Activated B cell treated with CpG ODN at 0.5 μM for 24 hours (primary cell): ENCODE measurements around the gene DOP1B. TPM values are rescaled to one million over a fixed set of nuclear protein-coding genes. Genes with fewer than 3 reads are reported as not detected.

Source experiments
- ATAC-seq: fragments of 200-7000 bp; cut with Tn5 transposase; one replicate; pipeline ENCODE4 v1.10.0; 2021; ENCODE audit warnings: low read depth, mild to moderate bottlenecking, moderate library complexity
- CTCF ChIA-PET: fragments of 350-600 bp; sonication (Branson Sonifier 250); formaldehyde crosslinking; loops from one replicate; lab custom pipeline; 2021; ENCODE audit warnings: antibody characterized with exemption; lab: Charles Lee
- POLR2A ChIA-PET: fragments of 350-600 bp; sonication (Branson Sonifier 250); formaldehyde crosslinking; loops from one replicate; lab custom pipeline; 2021; ENCODE audit warnings: antibody characterized with exemption; lab: Charles Lee
- DNase-seq: peaks from one replicate; pipeline ENCODE4 v3.0.0; 2022
- H3K27ac Mint-ChIP-seq: one replicate; pipeline ENCODE4 v1.8.0; 2020; ENCODE audit warnings: mixed read lengths
- H3K27me3 Mint-ChIP-seq: one replicate; pipeline ENCODE4 v1.8.0; 2021; ENCODE audit warnings: mixed read lengths
- H3K36me3 Mint-ChIP-seq: one replicate; pipeline ENCODE4 v1.8.0; 2021; ENCODE audit warnings: low read depth, mixed read lengths
- H3K4me1 Mint-ChIP-seq: one replicate; pipeline ENCODE4 v1.8.0; 2021; ENCODE audit warnings: mixed read lengths
- H3K4me3 Mint-ChIP-seq: one replicate; pipeline ENCODE4 v1.8.0; 2020; ENCODE audit warnings: mild to moderate bottlenecking, mixed read lengths
- H3K9me3 Mint-ChIP-seq: one replicate; pipeline ENCODE4 v1.8.0; 2020; ENCODE audit warnings: mixed read lengths
- intact Hi-C: fragments of 100-400 bp; cut with micrococcal nuclease; formaldehyde crosslinking; loops from one replicate; pipeline ENCODE4 v1.15.1; 2024
- total RNA-seq: library from RNA; stranded (reverse); gene quantifications from 2 replicates; pipeline ENCODE4 v1.2.3, GENCODE V29; 2022
- TF ChIP-seq, protein P1 (sequence below): fragments of 200-600 bp; IDR thresholded peaks from one replicate; pipeline ENCODE4 v1.8.0; 2022; ENCODE audit warnings: antibody characterized with exemption, mild to moderate bottlenecking

DOP1B gene
- total RNA-seq, 1 donor from 2014 or later, result 33.9 TPM

DNA sequence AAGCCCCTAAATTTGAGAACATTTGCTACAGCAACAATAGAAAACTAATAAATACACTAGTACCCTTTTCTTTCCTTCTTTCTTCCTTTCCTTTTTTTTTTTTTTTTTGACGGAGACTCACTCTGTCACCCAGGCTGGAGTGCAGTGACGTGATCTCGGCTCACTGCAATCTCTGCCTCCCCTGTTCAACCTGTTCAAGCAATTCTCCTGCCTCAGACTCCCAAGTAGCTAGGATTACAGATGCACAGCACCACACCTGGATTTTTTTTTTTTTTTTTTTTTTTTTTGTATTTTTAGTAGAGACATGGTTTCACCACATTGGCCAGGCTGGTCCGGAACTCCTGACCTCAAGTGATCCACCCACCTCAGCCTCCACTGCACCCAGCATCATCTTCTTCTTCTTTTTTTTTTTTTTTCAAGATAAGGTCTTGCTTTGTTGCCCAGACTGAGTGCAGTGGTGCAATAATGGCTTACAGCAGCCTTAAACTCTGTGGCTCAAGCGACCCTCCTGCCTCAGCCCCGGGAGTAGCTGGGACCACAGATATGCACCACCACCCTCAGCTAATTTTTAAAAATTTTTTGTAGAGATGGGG lies 41.4 kb upstream of the DOP1B start:
- ChIA-PET POLR2A (interaction anchor here (0.6 to 3.2 kb wide), 5 partner anchors 55 to 1302 kb away, joined by 5 to 14 read pairs (median 7); partner anchors contain the start of gene SETD4), CTCF (interaction anchor here (1.7 kb wide), 1 partner anchor 8 kb away, joined by 5 read pairs; no protein-coding TSS in a partner anchor)
- TF ChIP-seq, protein P1, sequence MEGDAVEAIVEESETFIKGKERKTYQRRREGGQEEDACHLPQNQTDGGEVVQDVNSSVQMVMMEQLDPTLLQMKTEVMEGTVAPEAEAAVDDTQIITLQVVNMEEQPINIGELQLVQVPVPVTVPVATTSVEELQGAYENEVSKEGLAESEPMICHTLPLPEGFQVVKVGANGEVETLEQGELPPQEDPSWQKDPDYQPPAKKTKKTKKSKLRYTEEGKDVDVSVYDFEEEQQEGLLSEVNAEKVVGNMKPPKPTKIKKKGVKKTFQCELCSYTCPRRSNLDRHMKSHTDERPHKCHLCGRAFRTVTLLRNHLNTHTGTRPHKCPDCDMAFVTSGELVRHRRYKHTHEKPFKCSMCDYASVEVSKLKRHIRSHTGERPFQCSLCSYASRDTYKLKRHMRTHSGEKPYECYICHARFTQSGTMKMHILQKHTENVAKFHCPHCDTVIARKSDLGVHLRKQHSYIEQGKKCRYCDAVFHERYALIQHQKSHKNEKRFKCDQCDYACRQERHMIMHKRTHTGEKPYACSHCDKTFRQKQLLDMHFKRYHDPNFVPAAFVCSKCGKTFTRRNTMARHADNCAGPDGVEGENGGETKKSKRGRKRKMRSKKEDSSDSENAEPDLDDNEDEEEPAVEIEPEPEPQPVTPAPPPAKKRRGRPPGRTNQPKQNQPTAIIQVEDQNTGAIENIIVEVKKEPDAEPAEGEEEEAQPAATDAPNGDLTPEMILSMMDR, result no peak
- intact Hi-C loops, result loop anchor here (10.0 kb wide), 1 partner anchor 180 kb away; no protein-coding TSS in a partner anchor
- H3K27ac Mint-ChIP-seq, result no peak overlapping the region
- H3K4me3 Mint-ChIP-seq, result no peak overlapping the region
- ATAC-seq, result no peak
- H3K9me3 Mint-ChIP-seq, result no peaks in the 10 kb centered on the region
- DNase-seq, result no peak
- no peaks in the 10 kb centered on the region for H3K36me3 Mint-ChIP-seq
- H3K27me3 Mint-ChIP-seq, result no peaks in the 10 kb centered on the region
- peaks cover 30% of the 10 kb centered on the region for H3K4me1 Mint-ChIP-seq

DNA sequence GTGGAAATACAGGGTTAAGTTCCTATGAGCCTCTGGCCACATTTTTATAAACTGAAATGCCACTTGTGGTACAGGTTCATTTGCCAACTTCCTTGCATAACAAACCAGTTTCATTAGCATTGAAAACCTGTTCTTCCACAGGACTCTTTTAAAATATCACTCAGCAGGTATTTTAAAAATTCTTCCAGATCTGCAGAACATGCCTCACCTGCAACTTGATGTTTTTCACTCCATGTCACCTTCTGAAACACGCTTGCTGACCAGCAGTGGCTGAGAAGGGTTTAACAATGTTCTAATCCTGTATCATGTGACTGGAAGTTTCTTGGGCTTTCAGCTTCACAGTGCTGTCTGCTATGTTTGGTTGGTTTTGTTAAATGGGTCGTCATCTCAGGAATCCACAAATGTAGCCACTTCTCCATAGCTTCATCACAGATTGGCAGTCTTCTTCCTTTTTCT lies 39.3 kb upstream of the DOP1B start:
- no peaks in the 10 kb centered on the region for H3K36me3 Mint-ChIP-seq
- ChIA-PET POLR2A (interaction anchor here (0.5 to 0.6 kb wide), 2 partner anchors 11 to 38 kb away, joined by 3 to 4 read pairs; no protein-coding TSS in a partner anchor), CTCF (interaction anchor here (1.2 kb wide), 1 partner anchor 8 kb away, joined by 3 read pairs; no protein-coding TSS in a partner anchor)
- no peak for DNase-seq
- ATAC-seq, result no peak
- H3K4me1 Mint-ChIP-seq, result peaks cover 28% of the 10 kb centered on the region
- no peaks in the 10 kb centered on the region for H3K27me3 Mint-ChIP-seq
- no peak overlapping the region for H3K27ac Mint-ChIP-seq
- no peaks in the 10 kb centered on the region for H3K9me3 Mint-ChIP-seq
- H3K4me3 Mint-ChIP-seq, result no peak overlapping the region
- TF ChIP-seq, protein P1, result no peak
- intact Hi-C loops, result loop anchor here (10.0 kb wide), 1 partner anchor 183 kb away; no protein-coding TSS in a partner anchor

DNA sequence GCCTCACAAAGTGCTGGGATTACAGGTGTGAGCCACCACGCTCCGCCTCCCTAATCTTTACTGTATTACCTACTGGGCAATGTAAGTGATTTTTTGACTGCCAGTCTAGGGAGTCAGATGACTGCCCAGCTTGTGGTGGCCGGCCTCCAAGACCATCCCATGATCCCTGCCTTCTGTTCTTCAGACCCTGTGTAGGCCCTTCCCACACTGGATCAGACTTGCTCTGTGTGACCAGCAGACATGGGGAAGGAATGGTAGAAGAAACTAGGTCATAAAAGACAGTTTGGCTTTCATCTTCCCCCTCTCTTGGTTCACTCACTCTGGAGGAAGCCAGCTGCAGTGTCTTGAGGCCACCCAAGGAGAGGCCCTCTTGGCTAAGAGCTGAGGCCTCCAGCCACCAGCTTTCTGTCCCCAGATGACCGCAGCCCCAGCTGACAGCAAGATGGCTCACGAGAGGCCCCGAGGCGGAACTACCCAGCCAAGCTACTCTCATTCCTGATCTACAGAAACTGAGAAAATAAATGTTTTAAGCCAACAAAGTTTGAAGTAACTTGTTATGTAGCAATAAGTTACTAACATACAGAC lies 36.2 kb upstream of the DOP1B start:
- TF ChIP-seq, protein P1, result no peak
- DNase-seq (no peak), ATAC-seq (no peak)
- no peaks in the 10 kb centered on the region for H3K27me3 Mint-ChIP-seq
- peaks cover 7% of the 10 kb centered on the region for H3K4me1 Mint-ChIP-seq
- H3K36me3 Mint-ChIP-seq, result no peaks in the 10 kb centered on the region
- H3K4me3 Mint-ChIP-seq, result no peak overlapping the region
- intact Hi-C loops, result no loop called here
- H3K9me3 Mint-ChIP-seq, result no peaks in the 10 kb centered on the region
- POLR2A ChIA-PET, result interaction anchor here (0.6 kb wide), 1 partner anchor 1426 kb away, joined by 4 read pairs; no protein-coding TSS in a partner anchor
- CTCF ChIA-PET, result no interaction called here
- no peak overlapping the region for H3K27ac Mint-ChIP-seq

DNA sequence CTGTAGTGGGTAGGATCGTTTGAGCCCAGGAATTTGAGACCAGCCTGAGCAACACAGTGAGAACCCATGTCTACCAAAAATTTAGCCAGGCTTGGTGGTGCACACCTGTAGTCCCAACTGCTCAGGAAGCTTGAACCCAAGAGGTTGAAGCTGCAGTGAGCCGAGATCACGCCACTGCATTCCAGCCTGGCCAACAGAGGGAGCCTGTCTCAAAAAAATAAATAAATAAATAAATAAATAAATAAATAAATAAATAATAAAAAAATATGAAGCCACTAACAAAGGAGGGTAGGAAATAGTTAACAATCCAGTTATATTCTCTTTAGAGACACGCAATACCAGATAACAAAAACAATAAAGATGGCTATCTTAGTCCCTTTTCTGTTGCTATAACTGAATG lies 33.6 kb upstream of the DOP1B start:
- Mint-ChIP-seq H3K27ac (no peak overlapping the region), H3K4me1 (peaks cover 6% of the 10 kb centered on the region), H3K4me3 (no peak overlapping the region), H3K36me3 (no peaks in the 10 kb centered on the region), H3K9me3 (no peaks in the 10 kb centered on the region), H3K27me3 (no peaks in the 10 kb centered on the region)
- ATAC-seq, result no peak
- ChIA-PET POLR2A (no interaction called here), CTCF (interaction anchor here (1.3 to 2.0 kb wide), 2 partner anchors 8 to 11 kb away, joined by 3 to 5 read pairs; partner anchors contain the start of gene CBR3)
- TF ChIP-seq, protein P1, result no peak
- no peak for DNase-seq
- intact Hi-C loops, result no loop called here

DNA sequence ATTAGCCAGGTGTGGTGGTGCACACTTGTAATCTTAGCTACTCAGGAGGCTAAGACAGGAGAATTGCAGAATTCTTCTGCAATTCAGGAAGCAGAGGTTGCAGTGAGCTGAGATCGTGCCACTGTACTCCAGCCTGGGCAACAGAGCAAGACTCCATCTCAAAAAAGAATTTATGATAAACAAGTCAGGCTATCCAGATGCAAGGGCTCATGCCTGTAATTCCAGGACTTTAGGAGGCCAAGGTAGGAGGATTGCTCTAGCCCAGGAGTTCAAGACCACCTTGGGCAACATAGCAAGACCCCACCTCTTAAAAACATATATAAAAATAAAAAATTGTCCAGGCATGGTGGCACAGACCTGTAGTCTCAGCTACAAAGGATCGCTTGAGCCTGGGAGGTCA lies 32.2 kb upstream of the DOP1B start:
- Mint-ChIP-seq H3K4me1 (peaks cover 9% of the 10 kb centered on the region), H3K4me3 (no peak overlapping the region), H3K27ac (no peak overlapping the region), H3K9me3 (no peaks in the 10 kb centered on the region), H3K36me3 (no peaks in the 10 kb centered on the region), H3K27me3 (no peaks in the 10 kb centered on the region)
- no peak for ATAC-seq
- no peak for DNase-seq
- ChIA-PET POLR2A (no interaction called here), CTCF (interaction anchor here (1.8 to 2.0 kb wide), 2 partner anchors 10 to 18 kb away, joined by 3 to 5 read pairs; no protein-coding TSS in a partner anchor)
- intact Hi-C loops, result no loop called here
- TF ChIP-seq, protein P1, result no peak
